ENCODE results near the gene IL18BP. TPM values are rescaled to one million over a fixed set of nuclear protein-coding genes. Genes with fewer than 3 reads are reported as not detected.

The IL18BP gene
- total and polyA plus RNA-seq, 9 of the 15 experiments (the other 6 are each of a cell fraction or from before 2014, with no cell fraction given): 0.34 to 9.4 (median 3.2) TPM

- WGBS (ENCODE audit: insufficient coverage, low coverage, missing lambda C conversion rate): 90% methylated on average over 4 of the region's 4 CpGs
- DNase-seq (ENCODE audit: extremely low read depth in 1 of 4, low spot score in 3 of 4): no peak
- H4K20me1 ChIP-seq (replicated peaks; ENCODE audit: control insufficient read depth, insufficient read depth, low read length): peaks cover 32% of the 10 kb centered on the region; the same call in 1 of the 2 replicates
- no peaks in the 10 kb centered on the region for H3K27me3 ChIP-seq (ENCODE audit: control insufficient read depth in 2 of 2, insufficient read depth in 2 of 2, low read length in 2 of 2)
- TF ChIP-seq FOXK1 (CRISPR knock-in tag; IDR thresholded peaks at IDR 0.05; ENCODE audit: borderline replicate concordance): no peak
- 0 out of 2 replicates have a peak, but pooled peaks have one; percentile 2 for TF ChIP-seq ZNF121 (CRISPR knock-in tag; conservative IDR thresholded peaks at IDR 0.05)
- peaks cover 21 to 28% of the 10 kb centered on the region in 2 experiments for H3K4me1 ChIP-seq (replicated peaks in 1 of 2; ENCODE audit: control insufficient read depth in 2 of 2, insufficient read depth in 2 of 2, low read length in 2 of 2)
- intact Hi-C loops (cut with micrococcal nuclease) (no loop called here), in situ Hi-C loops (cut with MboI) (no loop called here)
- no TSS peak for BruUV-seq (replicated peaks)
- no peaks in the 10 kb centered on the region for H3K9me3 ChIP-seq (replicated peaks; ENCODE audit: control insufficient read depth, insufficient read depth, low read depth, low read length)
- H3K9me1 ChIP-seq (ENCODE audit: control insufficient read depth, insufficient read depth, low read length): no peaks in the 10 kb centered on the region
- ATAC-seq: no peak
- ChIA-PET POLR2A (no interaction called here), CTCF (ENCODE audit: low intra/inter-chr PET ratio) (no interaction called here)
- no peak overlapping the region for H3K9ac ChIP-seq (ENCODE audit: insufficient read depth in 1 of 2, low read depth in 2 of 2, low read length in 2 of 2)
- no peak overlapping the region for H3K27ac ChIP-seq (ENCODE audit: extremely low read depth, low read depth, low read length)
- no peak overlapping the region for H3K4me2 ChIP-seq (ENCODE audit: insufficient read depth, low read length)
- no peak for FAIRE-seq
- H3K79me2 ChIP-seq (ENCODE audit: control insufficient read depth, insufficient read depth, low read length): peaks cover 86% of the 10 kb centered on the region
- peaks cover 4% of the 10 kb centered on the region; the same call in 2 of the 3 replicates for H3K36me3 ChIP-seq (ENCODE audit: control insufficient read depth, insufficient read depth, low read length)
- no peak overlapping the region for H2AFZ ChIP-seq (ENCODE audit: low read depth, low read length)
- H3K4me3 ChIP-seq: no peak overlapping the region
Observed at GRCh38 chr11:71951741-71952310, 46.9 kb upstream of the IL18BP start.

- no peak overlapping the region for H3K4me3 ChIP-seq
- peaks cover 20% of the 10 kb centered on the region; the same call in 1 of the 2 replicates for H4K20me1 ChIP-seq (replicated peaks; ENCODE audit: control insufficient read depth, insufficient read depth, low read length)
- peaks cover 60% of the 10 kb centered on the region for H3K79me2 ChIP-seq (ENCODE audit: control insufficient read depth, insufficient read depth, low read length)
- BruUV-seq (replicated peaks): no TSS peak
- H3K9me3 ChIP-seq (replicated peaks; ENCODE audit: control insufficient read depth, insufficient read depth, low read depth, low read length): no peaks in the 10 kb centered on the region
- ChIA-PET POLR2A (interaction anchor here (1.2 to 1.7 kb wide), 2 partner anchors 9 to 22 kb away, joined by 4 read pairs; no protein-coding TSS in a partner anchor), CTCF (ENCODE audit: low intra/inter-chr PET ratio) (no interaction called here)
- H3K27me3 ChIP-seq (ENCODE audit: control insufficient read depth in 2 of 2, insufficient read depth in 2 of 2, low read length in 2 of 2): no peaks in the 10 kb centered on the region
- DNase-seq (ENCODE audit: extremely low read depth in 1 of 4, low spot score in 3 of 4) (no peak), ATAC-seq (no peak), FAIRE-seq (no peak)
- H3K36me3 ChIP-seq (ENCODE audit: control insufficient read depth, insufficient read depth, low read length): peaks cover 17% of the 10 kb centered on the region; the same call in 2 of the 3 replicates
- H2AFZ ChIP-seq (ENCODE audit: low read depth, low read length): no peak overlapping the region
- 39% methylated on average over 3 of the region's 3 CpGs for WGBS (ENCODE audit: insufficient coverage, low coverage, missing lambda C conversion rate)
- H3K4me1 ChIP-seq (replicated peaks in 1 of 2; ENCODE audit: control insufficient read depth in 2 of 2, insufficient read depth in 2 of 2, low read length in 2 of 2): no peaks in the 10 kb centered on the region
- no peak overlapping the region for H3K4me2 ChIP-seq (ENCODE audit: insufficient read depth, low read length)
- in situ Hi-C loops (cut with MboI): no loop called here
- intact Hi-C loops (cut with micrococcal nuclease): no loop called here
- no peaks in the 10 kb centered on the region for H3K9me1 ChIP-seq (ENCODE audit: control insufficient read depth, insufficient read depth, low read length)
- no peak overlapping the region for H3K27ac ChIP-seq (ENCODE audit: extremely low read depth, low read depth, low read length)
- H3K9ac ChIP-seq (ENCODE audit: insufficient read depth in 1 of 2, low read depth in 2 of 2, low read length in 2 of 2): no peak overlapping the region
- TF ChIP-seq XRCC3 (IDR thresholded peaks at IDR 0.05) (no peak), ZMIZ1 (IDR thresholded peaks at IDR 0.05; ENCODE audit: low read depth in 2 of 2, low read length in 2 of 2) (no peak), FOXA3 (CRISPR knock-in tag; conservative IDR thresholded peaks at IDR 0.05 in 1 of 2, IDR thresholded peaks at IDR 0.05 in 1 of 2) (no peak), ZNF584 (CRISPR knock-in tag; IDR thresholded peaks at IDR 0.05; ENCODE audit: low read depth) (no peak), ATF6 (CRISPR knock-in tag; IDR thresholded peaks at IDR 0.05) (no peak), KLF1 (tag; IDR thresholded peaks at IDR 0.05) (no peak), NEUROD1 (IDR thresholded peaks at IDR 0.05; ENCODE audit: borderline replicate concordance, low read depth, low read length, partially characterized antibody) (no peak)
Observed at GRCh38 chr11:71955898-71956456, 42.7 kb upstream of the IL18BP start.
